NCI-H1105 treated with DMSO at 0.1 percent for 48 hours (cell line): ENCODE data around the gene TBC1D5.
"Not testable (repeated sequence)": the region's sequence is repeated elsewhere in the genome, so short reads cannot be mapped to it uniquely, and the experiment has no call there.

Experiments used
- DNase-seq: peaks from one replicate; lab custom pipeline; 2025; lab: John Stamatoyannopoulos, UW

TBC1D5 gene, protein sequence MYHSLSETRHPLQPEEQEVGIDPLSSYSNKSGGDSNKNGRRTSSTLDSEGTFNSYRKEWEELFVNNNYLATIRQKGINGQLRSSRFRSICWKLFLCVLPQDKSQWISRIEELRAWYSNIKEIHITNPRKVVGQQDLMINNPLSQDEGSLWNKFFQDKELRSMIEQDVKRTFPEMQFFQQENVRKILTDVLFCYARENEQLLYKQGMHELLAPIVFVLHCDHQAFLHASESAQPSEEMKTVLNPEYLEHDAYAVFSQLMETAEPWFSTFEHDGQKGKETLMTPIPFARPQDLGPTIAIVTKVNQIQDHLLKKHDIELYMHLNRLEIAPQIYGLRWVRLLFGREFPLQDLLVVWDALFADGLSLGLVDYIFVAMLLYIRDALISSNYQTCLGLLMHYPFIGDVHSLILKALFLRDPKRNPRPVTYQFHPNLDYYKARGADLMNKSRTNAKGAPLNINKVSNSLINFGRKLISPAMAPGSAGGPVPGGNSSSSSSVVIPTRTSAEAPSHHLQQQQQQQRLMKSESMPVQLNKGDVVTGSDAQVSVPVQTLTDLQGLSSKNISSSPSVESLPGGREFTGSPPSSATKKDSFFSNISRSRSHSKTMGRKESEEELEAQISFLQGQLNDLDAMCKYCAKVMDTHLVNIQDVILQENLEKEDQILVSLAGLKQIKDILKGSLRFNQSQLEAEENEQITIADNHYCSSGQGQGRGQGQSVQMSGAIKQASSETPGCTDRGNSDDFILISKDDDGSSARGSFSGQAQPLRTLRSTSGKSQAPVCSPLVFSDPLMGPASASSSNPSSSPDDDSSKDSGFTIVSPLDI

DNA sequence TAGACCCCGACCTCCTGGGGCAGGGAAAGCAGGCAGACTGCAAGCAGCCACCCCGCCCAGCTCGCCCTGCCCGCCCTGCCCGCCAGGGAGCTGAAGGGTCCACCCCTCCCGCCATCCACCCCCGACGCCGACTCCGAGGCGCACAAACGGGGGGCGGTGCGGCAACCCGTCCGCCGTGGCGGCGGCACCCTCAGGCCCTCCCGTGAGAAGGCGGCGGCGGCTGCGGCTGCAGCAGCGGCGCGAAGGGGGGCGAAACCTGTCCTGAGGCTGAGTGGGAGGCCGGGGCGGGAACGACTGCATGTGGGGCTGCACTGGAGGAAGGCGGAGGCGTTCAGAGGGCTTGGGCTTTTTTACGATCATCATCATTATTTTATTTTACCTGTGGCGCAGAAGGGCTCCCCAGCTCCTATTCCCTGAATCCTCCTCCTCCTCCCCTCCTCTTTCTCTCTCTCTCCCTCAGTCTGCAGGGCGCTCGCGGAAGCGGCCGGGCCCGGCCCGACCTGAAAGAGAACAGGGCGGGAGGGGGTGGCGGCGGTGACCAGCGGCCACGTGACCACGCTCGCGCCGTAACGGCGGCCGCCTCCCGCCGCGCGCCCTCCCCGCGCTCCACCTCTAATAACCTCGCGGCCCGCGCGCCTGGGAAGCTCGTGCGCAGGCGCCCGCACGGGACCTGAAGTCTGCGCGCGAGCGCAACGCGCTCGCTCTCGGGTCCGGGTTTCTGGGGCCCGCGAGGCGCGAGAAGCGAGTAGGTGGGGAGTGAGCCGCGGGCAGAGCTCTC lies at the start of gene TBC1D5:
TSS of gene TBC1D5 (minus strand) at position 530 of the 778 bp plus-strand sequence. CDS start 234,061 bp downstream, outside the sequence.
- DNase-seq = peak; percentile 92

DNA sequence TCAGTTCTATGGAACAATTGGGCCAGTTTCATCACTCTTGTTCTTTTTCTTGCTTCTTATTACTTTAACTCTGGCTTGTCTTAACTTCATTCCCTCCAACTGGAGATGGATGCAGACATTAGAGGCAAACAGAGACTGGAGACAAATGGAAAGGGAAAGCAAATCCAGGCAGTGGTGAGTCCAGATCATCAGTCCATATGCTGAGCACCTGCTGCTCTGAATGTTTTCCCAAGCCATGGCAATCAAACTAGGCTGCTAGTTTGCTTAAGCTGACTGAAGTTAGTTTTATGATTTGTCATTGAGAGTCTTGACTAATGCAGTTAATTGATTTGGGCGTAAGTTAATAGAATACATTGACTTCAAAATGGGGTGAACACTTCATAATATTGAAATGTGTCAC lies 41.0 kb upstream of the TBC1D5 start:
- no peak for DNase-seq

DNA sequence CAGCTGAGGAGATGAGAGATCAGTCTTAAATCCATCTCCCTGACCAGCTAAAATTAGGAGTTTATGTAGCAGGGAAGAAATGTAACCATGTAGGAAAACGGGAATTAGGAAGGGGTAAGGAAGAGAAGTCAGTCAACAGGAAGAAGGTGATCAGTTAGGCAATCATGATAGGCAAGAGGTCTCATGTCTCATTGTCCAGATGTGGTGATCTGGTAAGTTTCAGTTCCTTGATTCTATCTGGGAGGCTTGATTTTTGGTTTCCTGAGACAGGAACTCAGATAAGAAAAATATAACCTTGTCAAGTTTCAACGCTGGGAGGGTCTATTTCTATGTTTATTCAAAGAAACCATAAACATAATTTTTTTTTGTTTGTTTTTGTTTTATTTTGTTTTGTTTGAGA lies 40.3 kb upstream of the TBC1D5 start:
- DNase-seq = no peak

DNA sequence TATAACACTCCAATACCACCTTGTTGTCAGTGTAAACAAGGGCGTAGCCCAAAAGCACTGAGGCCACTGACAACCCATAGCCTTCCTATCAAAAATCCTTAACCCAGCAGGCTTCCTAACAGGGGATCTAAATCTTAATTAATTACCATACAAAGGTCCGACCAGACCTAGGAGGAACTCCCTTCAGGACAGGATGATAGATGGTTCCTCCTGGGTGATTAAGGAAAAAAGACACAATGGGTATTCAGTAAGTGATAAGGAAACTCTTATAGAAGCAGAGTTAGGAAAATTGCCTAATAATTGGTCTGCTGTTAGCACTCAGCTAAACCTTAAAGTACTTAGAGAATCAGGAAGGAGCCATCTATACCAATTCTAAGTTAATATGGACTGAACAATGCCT lies 37.9 kb upstream of the TBC1D5 start:
- DNase-seq = not testable (repeated sequence)

DNA sequence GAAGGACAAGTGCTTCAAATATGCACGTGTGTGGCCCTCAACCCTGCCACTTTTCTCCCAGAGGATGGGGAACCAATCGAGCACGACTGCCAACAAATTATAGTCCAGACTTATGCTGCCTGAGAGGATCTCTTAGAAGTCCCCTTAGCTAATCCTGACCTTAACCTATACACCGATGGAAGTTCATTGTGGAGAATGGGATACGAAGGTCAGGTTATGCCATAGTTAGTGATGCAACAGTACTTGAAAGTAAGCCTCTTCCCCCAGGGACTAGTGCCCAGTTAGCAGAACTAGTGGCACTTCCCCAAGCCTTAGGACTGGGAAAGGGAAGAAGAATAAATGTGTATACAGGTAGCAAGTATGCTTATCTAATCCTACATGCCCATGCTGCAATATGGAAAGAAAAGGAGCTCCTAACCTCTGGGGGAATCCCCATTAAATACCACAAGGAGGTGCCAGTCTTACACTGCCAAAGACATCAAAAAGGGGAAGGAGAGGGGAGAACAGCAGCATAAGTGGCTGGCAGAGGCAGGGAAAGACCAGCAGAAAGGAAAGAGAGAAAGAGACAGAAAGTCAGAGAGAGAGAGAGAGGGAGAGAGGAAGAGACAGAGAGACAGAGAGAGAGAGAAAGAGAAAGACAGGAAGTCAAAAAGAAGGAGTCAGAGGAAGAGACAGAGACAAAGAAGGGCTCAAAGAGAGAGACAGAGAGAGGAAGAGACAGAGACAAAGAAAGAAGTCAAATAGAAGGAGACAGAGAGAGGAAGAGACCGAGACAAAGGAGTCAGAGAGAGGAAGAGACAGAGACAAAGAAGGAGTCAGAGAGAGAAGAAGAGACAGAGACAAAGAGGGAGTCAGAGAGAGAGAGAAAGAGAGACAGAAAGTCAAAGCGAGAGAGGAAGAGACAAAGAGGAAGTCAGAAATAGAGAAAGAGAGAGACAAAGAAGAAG lies 37.1 kb upstream of the TBC1D5 start:
- DNase-seq = not testable (repeated sequence)

DNA sequence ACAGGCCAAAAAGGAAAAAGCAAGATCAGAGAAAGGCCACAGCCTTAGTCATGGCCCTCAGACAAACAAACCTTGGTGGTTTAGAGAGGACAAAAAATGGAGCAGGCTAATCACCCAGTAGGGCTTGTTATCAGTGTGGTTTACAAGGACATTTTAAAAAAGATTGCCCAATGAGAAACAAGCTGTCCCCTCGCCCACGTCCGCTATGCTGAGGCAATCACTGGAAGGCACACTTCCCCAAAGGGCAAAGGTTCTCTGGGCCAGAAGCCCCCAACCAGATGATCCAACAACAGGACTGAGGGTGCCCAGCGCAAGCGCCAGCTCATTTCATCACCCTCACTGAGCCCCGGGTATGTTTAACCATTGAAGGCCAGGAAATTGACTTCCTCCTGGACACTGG lies 34.9 kb upstream of the TBC1D5 start:
- DNase-seq = not testable (repeated sequence)

DNA sequence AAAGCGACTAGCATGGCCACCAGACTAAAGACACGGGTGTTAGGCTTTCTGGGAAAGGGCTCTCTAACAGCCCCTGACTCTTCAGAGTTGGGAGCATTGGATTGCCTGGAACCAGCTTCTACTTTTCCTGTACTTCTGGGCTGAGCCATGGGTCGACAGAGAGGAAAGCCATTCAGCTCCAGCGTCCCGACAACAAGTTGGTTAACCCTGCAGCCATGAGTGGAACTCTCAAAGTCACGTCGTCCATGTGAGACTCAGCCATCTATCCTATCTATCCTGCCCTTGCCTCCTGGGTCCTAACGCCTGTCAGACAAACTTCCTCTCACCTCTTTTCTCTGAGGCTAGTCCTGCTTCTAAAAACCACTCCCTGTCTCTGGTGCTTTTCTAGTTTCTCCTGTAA lies 32.6 kb upstream of the TBC1D5 start:
- no peak for DNase-seq

DNA sequence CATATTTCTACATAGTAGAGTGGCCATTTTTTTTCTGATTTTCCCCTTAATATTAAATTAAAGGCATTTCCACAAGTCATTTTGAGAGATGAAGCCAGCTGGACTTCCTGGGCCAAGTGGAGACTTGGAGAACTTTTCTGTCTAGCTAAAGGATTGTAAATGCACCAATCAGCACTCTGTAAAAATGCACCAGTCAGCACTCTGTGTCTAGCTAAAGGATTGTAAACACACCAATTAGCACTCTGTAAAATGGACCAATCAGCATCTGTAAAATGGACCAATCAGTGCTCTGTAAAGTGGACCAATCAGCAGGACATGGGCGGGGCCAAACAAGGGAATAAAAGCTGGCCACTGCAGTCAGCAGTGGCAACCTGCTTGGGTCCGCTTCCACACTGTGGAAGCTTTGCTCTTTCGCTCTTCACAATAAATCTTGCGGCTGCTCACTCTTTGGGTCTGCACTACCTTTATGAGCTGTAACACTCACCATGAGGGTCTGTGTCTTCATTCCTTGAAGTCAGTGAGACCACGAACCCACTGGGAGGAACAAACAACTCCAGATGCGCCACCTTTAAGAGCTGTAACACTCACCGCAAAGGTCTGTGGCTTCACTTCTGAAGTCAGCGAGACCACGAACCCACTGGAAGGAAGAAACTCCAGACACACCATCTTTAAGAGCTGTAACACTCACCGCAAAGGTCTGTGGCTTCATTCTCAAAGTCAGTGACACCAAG lies 31.9 kb upstream of the TBC1D5 start:
- DNase-seq = not testable (repeated sequence)

DNA sequence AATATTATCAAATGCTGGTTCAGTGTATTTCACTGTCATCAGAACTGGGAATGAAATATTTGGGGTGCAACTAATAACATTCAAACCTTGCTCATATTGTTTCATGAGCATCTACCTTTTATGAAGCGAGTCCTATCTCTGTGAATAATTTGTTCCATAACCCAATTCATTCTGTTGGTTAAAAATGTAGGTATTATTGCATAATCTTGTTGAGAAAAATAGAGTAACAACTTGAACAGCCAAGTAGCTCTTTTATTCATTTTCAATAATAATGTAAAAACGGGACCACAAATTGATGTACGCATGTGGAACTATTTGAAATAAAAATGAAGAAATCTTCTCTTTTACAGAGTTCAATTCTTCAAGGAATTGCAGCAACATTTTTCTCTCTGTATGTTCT lies 30.1 kb upstream of the TBC1D5 start:
- no peak for DNase-seq

DNA sequence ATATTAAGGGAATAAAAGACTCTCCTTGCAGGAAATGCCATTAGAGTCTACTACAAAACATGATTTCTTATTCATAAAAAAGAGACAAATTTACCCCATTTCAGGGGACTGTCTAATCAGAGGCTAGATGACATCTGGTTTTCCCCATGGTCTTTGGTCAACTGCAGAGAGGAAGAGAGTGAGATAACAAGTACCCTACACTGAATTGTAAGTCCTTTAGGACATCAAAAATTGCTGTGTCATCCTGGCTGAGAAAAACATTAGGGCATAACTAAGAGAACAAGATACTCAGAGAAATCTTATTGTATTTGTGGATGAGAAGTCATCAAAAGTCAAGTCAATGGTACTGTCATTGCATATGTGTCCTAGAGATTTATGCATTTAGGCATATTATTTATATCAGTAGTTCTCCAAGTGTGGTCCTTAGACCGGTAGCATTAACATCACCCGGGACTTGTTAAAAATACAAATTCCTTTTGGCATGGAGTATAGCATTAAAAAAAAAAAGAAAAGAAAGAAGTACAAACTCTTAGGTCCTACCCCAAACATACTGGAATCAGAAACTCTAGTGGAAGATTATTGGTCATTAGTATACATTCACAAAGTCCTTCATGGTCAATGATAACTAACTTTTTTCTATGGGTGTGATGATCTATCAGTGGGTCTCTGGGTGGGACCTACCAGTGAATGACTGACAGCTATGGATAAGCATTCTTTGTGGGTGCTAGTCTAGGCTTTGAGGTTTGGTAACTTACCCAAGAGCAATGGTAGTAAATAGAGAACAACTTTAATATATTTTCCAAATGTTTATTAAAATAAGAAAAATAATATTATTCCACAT lies 29.0 kb upstream of the TBC1D5 start:
- no peak for DNase-seq

DNA sequence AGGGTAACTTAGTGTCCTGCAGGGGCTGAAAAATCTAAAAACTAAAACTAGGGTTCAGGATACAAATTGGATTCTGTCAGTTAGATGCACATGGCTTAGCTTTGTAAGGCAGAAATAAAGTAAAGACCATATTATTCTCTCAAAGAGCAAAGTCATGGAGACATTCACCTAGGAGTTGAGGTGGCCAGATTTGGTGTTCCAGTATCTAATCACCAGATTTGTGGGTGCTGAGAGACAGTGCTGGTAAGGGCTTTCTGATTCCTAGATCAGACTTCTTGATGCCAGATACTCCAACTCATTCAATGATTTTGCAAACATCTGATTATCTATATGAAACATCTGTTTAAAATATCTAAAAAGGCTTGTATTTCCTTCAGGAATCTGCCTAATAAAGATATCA lies 28.3 kb upstream of the TBC1D5 start:
- DNase-seq = no peak

DNA sequence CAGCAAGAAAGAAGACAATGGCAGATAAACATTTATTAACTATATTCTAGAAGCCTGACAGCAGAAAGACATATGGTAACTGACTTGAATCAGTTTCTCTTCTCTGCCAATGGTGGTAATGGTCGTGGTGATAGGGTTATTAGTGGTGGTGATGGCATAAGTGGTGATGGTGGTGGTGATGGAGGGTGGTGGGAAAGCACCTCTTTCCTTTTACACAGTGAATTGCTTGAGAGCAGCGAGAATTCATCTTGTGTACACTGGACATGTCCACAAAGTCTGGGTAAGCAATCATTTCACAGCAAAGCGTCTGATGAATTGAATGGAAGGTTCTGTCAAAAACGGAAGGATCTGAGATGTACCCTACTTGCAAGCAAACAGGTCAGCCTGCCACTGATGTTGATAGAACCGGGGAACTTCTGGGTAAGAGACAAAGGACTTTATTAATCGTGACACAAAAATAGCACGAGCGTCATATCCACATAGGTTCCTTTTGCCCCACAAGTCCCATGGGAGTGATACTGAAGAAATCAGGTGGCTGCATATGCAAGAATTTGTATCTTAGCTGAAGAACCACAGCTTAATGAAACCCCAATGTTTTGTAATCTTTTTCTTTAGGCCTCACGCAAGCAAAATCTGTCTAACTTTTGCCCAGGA lies 23.5 kb upstream of the TBC1D5 start:
- no peak for DNase-seq

DNA sequence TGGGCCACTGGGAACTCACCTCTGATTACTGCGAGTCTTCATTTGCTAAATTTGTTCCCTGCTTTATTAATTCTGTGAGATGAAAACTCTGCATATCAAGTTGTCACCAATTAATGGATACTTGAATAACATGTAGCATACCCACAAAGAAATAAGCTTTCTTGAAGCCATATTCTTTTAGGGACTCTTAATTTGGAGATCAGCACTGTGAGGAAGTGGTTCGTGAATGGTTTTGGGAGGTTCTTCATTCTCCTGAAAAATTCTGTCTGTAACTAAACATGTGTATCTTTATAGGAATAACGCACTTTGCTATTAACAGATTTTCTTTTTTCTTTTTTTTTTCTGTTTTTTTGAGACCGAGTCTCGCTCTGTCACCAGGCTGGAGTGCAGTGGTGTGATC lies 19.1 kb upstream of the TBC1D5 start:
- DNase-seq = no peak

DNA sequence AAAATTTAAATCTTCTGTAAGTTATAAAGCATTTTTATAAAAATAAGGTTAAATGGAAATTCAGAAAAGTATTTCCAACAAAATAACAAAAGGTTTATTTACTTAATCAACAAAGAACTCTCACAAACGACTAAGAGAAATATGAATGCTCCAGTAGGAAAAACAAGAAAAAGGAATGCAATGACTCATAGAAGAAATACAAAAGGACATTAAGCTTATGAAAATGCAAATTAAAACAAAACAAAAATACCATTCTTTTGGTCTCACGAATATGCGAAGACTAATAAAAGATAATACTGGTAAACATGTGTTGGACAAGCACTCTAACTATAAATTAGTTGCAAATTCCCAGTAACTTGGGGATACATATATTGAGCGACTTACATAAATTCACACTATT lies 17.5 kb upstream of the TBC1D5 start:
- DNase-seq = no peak

DNA sequence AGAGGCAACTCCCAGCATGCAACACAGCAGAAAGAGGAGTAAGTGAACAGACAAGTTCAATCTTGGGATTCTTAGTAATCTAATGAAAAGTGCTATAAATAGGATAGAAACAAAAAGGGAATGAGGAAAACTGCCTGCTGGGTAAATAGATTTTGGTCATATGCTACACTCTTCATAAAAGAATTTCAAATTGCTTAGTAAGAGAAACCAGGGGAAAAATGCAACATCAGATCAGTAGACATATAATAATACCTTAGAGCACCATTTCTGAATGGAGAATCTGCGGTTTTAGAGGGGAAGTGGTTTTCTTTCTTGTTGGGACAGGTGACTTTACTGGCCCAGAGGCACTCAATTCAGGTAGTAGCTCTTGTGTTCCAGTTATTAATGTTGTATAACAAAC lies 13.4 kb upstream of the TBC1D5 start:
- DNase-seq = no peak

DNA sequence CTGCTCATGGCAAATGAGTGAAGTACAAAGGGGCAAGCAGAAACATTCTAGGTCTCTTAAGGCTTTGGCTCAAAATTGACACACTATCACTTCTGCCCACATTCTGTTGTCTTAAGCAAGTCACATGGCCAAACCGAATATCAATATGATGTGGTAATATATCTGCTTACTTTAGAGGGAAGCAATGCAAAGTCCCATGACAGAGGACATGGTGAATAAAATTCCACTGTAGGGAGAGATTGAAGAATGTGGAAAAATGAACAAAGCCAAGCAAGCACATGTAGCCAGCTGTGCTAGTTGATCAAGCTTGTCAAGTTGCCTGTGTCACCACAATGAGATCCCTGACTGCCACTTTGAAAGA lies 11.2 kb upstream of the TBC1D5 start:
- no peak for DNase-seq

DNA sequence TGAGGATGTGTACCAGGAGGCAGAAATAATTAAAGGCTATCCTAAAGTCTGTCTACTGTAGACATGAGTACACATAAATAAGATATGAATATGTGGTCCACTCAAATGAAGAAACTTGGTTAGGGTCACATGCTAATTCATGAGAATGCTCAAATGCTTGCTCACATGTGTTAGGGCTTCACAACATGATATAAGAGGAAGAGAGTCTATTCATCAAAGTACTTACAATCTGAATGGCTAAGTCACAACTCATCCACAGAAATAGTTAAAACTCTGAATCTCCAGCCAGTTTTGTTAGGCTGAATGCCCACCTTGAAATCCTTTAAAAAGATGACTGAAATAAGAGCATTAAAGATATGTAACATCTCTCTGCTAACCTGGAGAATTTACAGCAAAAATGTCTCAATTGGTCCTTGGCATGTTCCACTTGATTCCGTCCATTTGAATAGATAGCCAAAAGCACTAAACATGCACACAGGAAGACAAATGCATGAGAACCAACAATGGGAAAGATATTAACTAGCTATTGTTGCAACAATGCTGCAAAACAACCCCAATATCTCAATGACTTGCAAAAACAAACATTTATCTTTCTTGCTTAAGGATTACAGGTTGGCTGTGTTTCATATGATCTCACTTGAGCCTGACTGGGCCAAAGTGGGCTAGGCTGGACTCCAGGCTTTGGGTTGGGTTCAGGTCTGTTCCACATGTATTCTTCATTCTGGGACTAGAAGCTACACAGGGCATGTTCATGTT lies 10.6 kb upstream of the TBC1D5 start:
- no peak for DNase-seq

DNA sequence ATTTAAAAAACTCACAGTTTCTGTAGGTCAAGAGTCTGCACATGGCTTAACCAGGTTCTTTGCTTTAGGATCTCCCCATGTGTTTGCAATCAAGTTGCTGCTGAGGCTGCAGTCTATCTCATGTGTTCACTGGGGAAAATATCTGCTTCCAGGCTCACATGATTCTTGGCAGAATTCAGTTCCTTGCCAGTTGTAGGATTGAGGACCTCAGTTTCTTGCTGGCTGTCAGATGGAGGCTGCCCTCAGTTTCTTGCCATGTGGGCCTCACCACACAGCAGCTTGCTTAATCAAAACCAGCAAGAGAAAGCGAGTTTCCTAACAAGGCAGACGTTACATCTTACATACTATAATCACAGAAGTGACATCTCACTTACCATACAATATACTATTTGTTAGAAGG lies 10.0 kb upstream of the TBC1D5 start:
- DNase-seq = no peak
